ENCODE data around the gene BCL2L1.
"Not testable (repeated sequence)": the region's sequence is repeated elsewhere in the genome, so short reads cannot be mapped to it uniquely, and the experiment has no call there.

BCL2L1 gene

GRCh38 chr20:31673435-31673834, 49.2 kb downstream of the BCL2L1 start:
- H3K27me3 Mint-ChIP-seq = no peaks in the 10 kb centered on the region
- no peaks in the 10 kb centered on the region for H3K9me3 Mint-ChIP-seq
- peak overlapping the region; percentile 94 for H3K27ac Mint-ChIP-seq
- ATAC-seq (ENCODE audit: low read depth) = no peak
- H3K4me3 Mint-ChIP-seq = no peak overlapping the region
- H3K36me3 Mint-ChIP-seq = peaks cover 2% of the 10 kb centered on the region
- peaks cover 32% of the 10 kb centered on the region for H3K4me1 Mint-ChIP-seq
- no peak for DNase-seq (ENCODE audit: low spot score in 2 of 2)

GRCh38 chr20:31671324-31671723, 51.3 kb downstream of the BCL2L1 start:
- DNase-seq (ENCODE audit: low spot score in 2 of 2) (no peak), ATAC-seq (ENCODE audit: low read depth) (no peak)
- H3K36me3 Mint-ChIP-seq = no peaks in the 10 kb centered on the region
- H3K4me1 Mint-ChIP-seq = peaks cover 32% of the 10 kb centered on the region
- no peak overlapping the region for H3K4me3 Mint-ChIP-seq
- H3K27me3 Mint-ChIP-seq = no peaks in the 10 kb centered on the region
- no peaks in the 10 kb centered on the region for H3K9me3 Mint-ChIP-seq
- H3K27ac Mint-ChIP-seq = no peak overlapping the region

DNA sequence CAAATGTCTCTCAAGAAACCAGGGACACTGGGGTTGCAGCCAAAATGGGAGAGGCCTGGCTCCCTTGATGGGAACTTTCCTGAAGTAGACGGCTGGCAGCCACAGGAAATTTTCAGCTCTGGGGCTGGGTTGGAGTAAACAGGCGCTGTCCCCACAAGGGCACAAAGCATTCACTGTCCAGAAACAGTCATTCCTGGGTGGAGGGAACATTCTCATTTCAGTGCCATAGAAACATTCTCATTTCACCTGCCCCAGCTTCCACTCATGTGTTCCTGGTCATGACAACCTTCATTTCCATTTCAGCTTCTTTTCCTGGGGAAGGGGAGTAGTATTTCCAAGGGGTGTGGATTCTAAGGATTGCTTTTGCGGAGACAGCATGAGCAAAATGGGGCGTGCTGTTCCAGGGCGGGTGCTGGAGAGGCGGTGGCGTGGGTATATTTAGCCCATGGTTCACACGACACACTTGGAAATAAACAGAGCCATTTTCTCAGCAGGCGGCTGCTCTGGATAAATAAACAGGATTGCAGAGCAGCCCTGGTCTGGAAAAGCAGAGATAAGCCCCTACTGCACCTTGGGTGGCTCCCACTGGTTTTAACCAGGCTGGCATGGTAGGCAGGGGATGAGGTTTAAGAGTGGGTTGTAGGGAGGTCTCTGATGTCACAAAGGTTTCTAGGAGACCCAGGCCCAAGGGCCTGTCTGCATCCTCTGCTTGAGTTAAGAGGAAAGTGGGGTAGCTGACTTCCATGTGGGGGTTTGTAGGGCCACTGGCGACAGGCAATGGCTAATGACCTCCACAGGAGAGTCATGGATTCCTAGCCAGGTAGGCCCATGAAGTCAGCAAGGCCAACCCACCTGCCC, 52.1 kb downstream of the BCL2L1 start:
- Mint-ChIP-seq H3K4me1 (peaks cover 28% of the 10 kb centered on the region), H3K27me3 (no peaks in the 10 kb centered on the region), H3K4me3 (no peak overlapping the region), H3K27ac (no peak overlapping the region), H3K9me3 (no peaks in the 10 kb centered on the region), H3K36me3 (no peaks in the 10 kb centered on the region)
- no peak for DNase-seq (ENCODE audit: low spot score in 2 of 2)
- no peak for ATAC-seq (ENCODE audit: low read depth)

DNA sequence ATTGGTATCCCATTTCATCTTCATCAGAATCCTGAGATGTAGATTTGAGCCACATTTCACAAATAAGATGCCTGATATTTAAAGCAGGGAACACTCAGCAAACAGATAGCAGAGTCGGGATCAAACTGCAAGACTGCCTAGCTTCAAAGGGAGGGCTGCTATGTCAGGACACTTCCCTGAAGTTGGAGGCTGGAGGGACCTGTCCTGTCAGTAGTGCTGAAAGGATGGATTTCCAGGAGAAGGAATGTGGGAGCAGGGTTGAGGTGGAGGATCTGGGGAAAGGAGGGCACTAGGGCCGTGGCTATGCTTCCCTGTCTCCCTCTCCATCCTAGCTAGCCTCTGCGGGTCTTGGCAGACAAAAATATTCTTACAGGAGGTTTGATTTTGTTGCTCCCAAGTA, 52.8 kb downstream of the BCL2L1 start:
- Mint-ChIP-seq H3K4me3 (no peak overlapping the region), H3K4me1 (peaks cover 21% of the 10 kb centered on the region), H3K9me3 (no peaks in the 10 kb centered on the region), H3K36me3 (no peaks in the 10 kb centered on the region), H3K27ac (no peak overlapping the region), H3K27me3 (no peaks in the 10 kb centered on the region)
- no peak for DNase-seq (ENCODE audit: low spot score in 2 of 2)
- no peak for ATAC-seq (ENCODE audit: low read depth)

DNA sequence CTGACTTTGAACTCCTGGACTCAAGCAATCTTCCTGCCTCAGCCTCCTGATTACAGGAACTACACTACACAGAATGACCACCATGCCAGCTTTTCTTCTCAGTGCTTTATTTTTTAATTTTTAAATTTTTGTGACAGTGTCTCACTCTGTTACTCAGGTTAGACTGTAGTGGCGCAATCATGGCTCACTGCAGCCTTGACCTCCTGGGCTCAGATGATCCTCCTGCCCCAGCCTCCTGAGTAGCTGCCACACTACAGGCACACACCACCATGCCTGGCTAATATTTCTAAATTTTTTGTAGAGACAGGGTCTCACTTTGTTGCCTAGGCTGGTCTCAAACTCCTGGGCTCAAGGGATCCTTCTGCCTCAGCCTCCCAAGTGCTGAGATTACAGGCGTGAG, 53.7 kb downstream of the BCL2L1 start:
- peaks cover 14% of the 10 kb centered on the region for H3K4me1 Mint-ChIP-seq
- not testable (repeated sequence) for H3K36me3 Mint-ChIP-seq; H3K4me3 Mint-ChIP-seq; ATAC-seq (ENCODE audit: low read depth); DNase-seq (ENCODE audit: low spot score in 2 of 2); H3K9me3 Mint-ChIP-seq; H3K27me3 Mint-ChIP-seq; H3K27ac Mint-ChIP-seq

- Mint-ChIP-seq H3K4me1 (peaks cover 12% of the 10 kb centered on the region), H3K27ac (peak overlapping the region; percentile 58), H3K4me3 (no peak overlapping the region), H3K36me3 (no peaks in the 10 kb centered on the region), H3K9me3 (no peaks in the 10 kb centered on the region), H3K27me3 (no peaks in the 10 kb centered on the region)
- peak; percentile 79 for ATAC-seq (ENCODE audit: low read depth)
- DNase-seq (ENCODE audit: low spot score in 2 of 2) = peak in 1 of 2 donors; percentile 32
Measured at GRCh38 chr20:31667315-31668285, 55.1 kb downstream of the BCL2L1 start.

GRCh38 chr20:31666258-31667042, 56.2 kb downstream of the BCL2L1 start:
- peak overlapping the region; percentile 74 for H3K27ac Mint-ChIP-seq
- no peak for DNase-seq (ENCODE audit: low spot score in 2 of 2)
- H3K4me3 Mint-ChIP-seq = no peak overlapping the region
- peaks cover 19% of the 10 kb centered on the region for H3K4me1 Mint-ChIP-seq
- no peaks in the 10 kb centered on the region for H3K36me3 Mint-ChIP-seq
- no peaks in the 10 kb centered on the region for H3K27me3 Mint-ChIP-seq
- ATAC-seq (ENCODE audit: low read depth) = peak; percentile 25
- H3K9me3 Mint-ChIP-seq = no peaks in the 10 kb centered on the region

DNA sequence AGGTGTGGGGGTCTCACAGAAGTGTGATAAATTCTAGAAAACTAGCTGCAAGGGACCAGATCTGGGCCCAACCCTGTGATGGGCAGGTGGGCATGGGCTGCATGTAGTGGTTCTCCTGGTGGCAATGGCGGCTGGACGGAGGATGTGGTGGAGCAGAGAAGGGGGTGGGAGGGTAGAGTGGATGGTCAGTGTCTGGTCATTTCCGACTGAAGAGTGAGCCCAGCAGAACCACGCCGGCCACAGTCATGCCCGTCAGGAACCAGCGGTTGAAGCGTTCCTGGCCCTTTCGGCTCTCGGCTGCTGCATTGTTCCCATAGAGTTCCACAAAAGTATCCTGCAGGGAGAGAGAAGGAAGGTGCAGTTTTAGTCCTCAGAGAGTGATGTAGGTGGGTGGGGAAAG, 56.9 kb downstream of the BCL2L1 start:
- Mint-ChIP-seq H3K36me3 (no peaks in the 10 kb centered on the region), H3K9me3 (no peaks in the 10 kb centered on the region), H3K4me1 (peaks cover 21% of the 10 kb centered on the region), H3K27me3 (no peaks in the 10 kb centered on the region), H3K4me3 (no peak overlapping the region), H3K27ac (no peak overlapping the region)
- no peak for ATAC-seq (ENCODE audit: low read depth)
- DNase-seq (ENCODE audit: low spot score in 2 of 2) = no peak

DNA sequence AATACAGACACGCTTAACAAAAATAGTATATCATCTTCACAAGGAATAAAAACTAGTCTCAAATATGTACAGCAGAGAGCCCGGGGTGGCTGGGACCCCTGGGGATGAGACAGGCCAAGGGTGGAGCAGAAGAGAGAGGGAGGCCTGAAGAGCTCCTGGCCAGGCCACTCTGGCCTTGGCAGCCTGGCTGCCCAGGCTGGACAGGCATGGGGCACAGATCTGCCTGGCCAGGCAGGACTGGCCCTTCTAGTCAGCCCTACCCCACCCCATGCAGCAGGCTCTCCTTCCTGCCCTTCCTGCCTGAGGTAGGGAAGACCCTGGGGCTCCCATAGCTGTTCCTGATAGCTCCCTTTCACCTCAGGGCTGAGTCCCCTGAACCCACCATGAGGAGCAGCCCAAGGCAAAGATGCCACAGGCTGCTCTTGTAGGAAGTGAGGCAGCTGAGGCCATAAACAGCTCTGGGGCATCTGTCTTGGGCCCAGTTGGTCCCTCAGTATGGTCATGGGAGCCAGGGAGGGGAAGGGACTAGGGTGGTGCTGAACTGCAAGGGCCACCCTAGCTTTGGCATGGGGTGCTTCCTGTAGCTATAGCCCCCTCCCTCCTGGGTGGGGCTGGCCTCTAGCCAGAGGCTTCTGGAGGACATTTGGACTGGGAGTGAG, 57.8 kb downstream of the BCL2L1 start:
- H3K4me3 Mint-ChIP-seq = no peak overlapping the region
- no peaks in the 10 kb centered on the region for H3K36me3 Mint-ChIP-seq
- peak overlapping the region; percentile 40 for H3K27ac Mint-ChIP-seq
- no peaks in the 10 kb centered on the region for H3K27me3 Mint-ChIP-seq
- DNase-seq (ENCODE audit: low spot score in 2 of 2) = no peak
- ATAC-seq (ENCODE audit: low read depth) = no peak
- peaks cover 21% of the 10 kb centered on the region for H3K4me1 Mint-ChIP-seq
- H3K9me3 Mint-ChIP-seq = no peaks in the 10 kb centered on the region

DNA sequence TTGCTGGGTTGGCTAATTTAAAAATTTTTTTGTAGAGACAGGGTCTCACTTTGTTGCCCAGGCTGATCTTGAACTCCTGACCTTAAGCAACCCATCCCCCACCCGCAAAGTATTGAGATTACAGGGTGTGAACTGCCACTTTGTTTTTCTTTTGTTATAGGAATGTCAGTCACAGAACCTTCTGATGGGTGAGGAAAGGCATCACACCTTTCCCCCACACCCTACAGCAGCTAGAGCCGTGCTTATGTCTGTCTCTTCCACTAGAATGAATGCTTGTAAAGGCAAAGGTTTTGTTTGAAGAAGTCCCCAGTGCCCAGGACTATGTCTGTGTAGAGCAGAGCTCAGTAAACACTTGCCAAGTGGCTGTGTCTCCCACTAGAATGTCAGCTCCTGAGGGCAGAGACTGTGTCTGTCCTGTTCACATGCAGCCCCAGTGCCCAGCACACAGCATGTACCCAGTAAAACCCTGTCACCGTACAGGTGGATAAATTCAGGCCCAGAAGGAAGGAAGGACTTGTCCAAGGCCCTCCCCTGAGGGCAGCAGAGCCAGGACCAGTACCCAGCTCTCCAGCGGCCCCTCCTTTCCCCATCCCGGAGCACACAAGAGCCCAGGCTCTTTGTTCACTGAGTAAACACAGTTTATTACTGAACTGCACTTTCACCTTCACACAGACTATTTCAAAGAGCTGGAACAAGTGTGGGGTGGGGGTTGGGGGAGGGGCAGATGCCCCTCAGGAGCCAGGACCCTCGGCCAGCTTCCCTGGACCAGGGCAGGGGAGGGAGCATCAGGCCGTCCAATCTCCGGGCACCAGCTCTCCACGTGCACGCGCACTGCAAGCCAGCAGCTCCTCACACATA, 58.6 kb downstream of the BCL2L1 start:
- Mint-ChIP-seq H3K27ac (peak overlapping the region; percentile 40), H3K27me3 (no peaks in the 10 kb centered on the region), H3K9me3 (no peaks in the 10 kb centered on the region), H3K4me1 (peaks cover 21% of the 10 kb centered on the region), H3K36me3 (no peaks in the 10 kb centered on the region), H3K4me3 (no peak overlapping the region)
- DNase-seq (ENCODE audit: low spot score in 2 of 2) (no peak), ATAC-seq (ENCODE audit: low read depth) (no peak)

- Mint-ChIP-seq H3K9me3 (no peaks in the 10 kb centered on the region), H3K27ac (no peak overlapping the region), H3K4me1 (peaks cover 21% of the 10 kb centered on the region), H3K27me3 (peaks cover 1% of the 10 kb centered on the region), H3K36me3 (no peaks in the 10 kb centered on the region), H3K4me3 (no peak overlapping the region)
- ATAC-seq (ENCODE audit: low read depth) (no peak), DNase-seq (ENCODE audit: low spot score in 2 of 2) (no peak)
Measured at GRCh38 chr20:31663524-31663837, 59.2 kb downstream of the BCL2L1 start.

GRCh38 chr20:31662372-31662854, 60.3 kb downstream of the BCL2L1 start:
- H3K4me3 Mint-ChIP-seq = peak overlapping the region; percentile 75
- H3K36me3 Mint-ChIP-seq = no peaks in the 10 kb centered on the region
- ATAC-seq (ENCODE audit: low read depth) = no peak
- H3K4me1 Mint-ChIP-seq = peaks cover 15% of the 10 kb centered on the region
- H3K27me3 Mint-ChIP-seq = peaks cover 1% of the 10 kb centered on the region
- peak overlapping the region; percentile 6 for H3K27ac Mint-ChIP-seq
- DNase-seq (ENCODE audit: low spot score in 2 of 2) = no peak
- H3K9me3 Mint-ChIP-seq = no peaks in the 10 kb centered on the region

All from memory B cell (primary cell).